Fibroblast of mammary gland (primary cell): ENCODE results near the gene PIK3AP1.

Experiments
- DNase-seq: peaks from one replicate; pipeline ENCODE4 v3.0.0-alpha.2; 2010; ENCODE audit warnings: low read depth
- H3K4me3 ChIP-seq: 2 replicates; pipeline ENCODE4 v1.5.1; 2011; ENCODE audit warnings: low read depth, mild to moderate bottlenecking, low read length, moderate library complexity; ENCODE audit not compliant: control insufficient read depth
- CTCF ChIP-seq: conservative IDR thresholded peaks from 2 replicates; pipeline ENCODE4 v1.5.1; 2011; ENCODE audit warnings: low read depth, low read length, inconsistent platforms; ENCODE audit not compliant: control insufficient read depth, insufficient read depth

The PIK3AP1 gene

GRCh38 chr10:96636551-96636950, 83.8 kb downstream of the PIK3AP1 start:
- H3K4me3 ChIP-seq, result no peak overlapping the region
- TF ChIP-seq CTCF, result no peak
- no peak for DNase-seq

- H3K4me3 ChIP-seq, result no peak overlapping the region
- DNase-seq, result no peak
- no peak for TF ChIP-seq CTCF
Observed at GRCh38 chr10:96632974-96633710, 87.2 kb downstream of the PIK3AP1 start.

GRCh38 chr10:96627292-96627691, 93.0 kb downstream of the PIK3AP1 start:
- H3K4me3 ChIP-seq, result no peak overlapping the region
- no peak for DNase-seq
- TF ChIP-seq CTCF, result no peak

GRCh38 chr10:96626795-96627194, 93.5 kb downstream of the PIK3AP1 start:
- DNase-seq, result no peak
- peak; percentile 19 for TF ChIP-seq CTCF

GRCh38 chr10:96625173-96625572, 95.1 kb downstream of the PIK3AP1 start:
- no peak for DNase-seq
- TF ChIP-seq CTCF, result no peak
- no peak overlapping the region for H3K4me3 ChIP-seq

More at GRCh38 chr10:96626795-96627194, 93.5 kb downstream of the PIK3AP1 start:
- no peak overlapping the region for H3K4me3 ChIP-seq

GRCh38 chr10:96622013-96622787, 98.1 kb downstream of the PIK3AP1 start:
- DNase-seq, result no peak
- TF ChIP-seq CTCF, result no peak
- H3K4me3 ChIP-seq, result no peak overlapping the region
